Upper lobe of left lung (tissue), 6 donors: ENCODE measurements around the gene CFTR. TPM values are rescaled to one million over a fixed set of nuclear protein-coding genes. Genes with fewer than 3 reads are reported as not detected.
A peak's percentile ranks its signal among the peaks of the same experiment; 100 is the strongest.

Experiments used
- ATAC-seq, 2 donors: fragments of 200-7000 bp; cut with Tn5 transposase; one replicate each; pipeline ENCODE4 v1.9.1; 2022; ENCODE audit warnings: mild to moderate bottlenecking in 2 of 2, moderate library complexity in 2 of 2; ENCODE audit not compliant: low FRiP score in 2 of 2
- DNase-seq, 2 donors: peaks; one replicate each; pipeline ENCODE4 v3.0.0-alpha.2; 2019 to 2020
- H3K27ac ChIP-seq, 4 donors: fragments of 200-600 bp; sonication (generic); one replicate each; pipeline ENCODE4 v1.5.1; 2016 to 2019
- H3K27me3 ChIP-seq, 4 donors: fragments of 200-600 bp; sonication (generic); one replicate each; pipeline ENCODE4 v1.5.1; 2017 to 2019
- H3K36me3 ChIP-seq, 4 donors: fragments of 200-600 bp; sonication (generic); one replicate each; pipeline ENCODE4 v1.5.1; 2016 to 2019
- H3K4me1 ChIP-seq, 4 donors: fragments of 200-600 bp; sonication (generic); one replicate each; pipeline ENCODE4 v1.5.1; 2018 to 2019
- H3K4me3 ChIP-seq, 4 donors: fragments of 200-600 bp; sonication (generic); one replicate each; pipeline ENCODE4 v1.5.1; 2017 to 2019; ENCODE audit warnings: mild to moderate bottlenecking in 2 of 4, moderate library complexity in 1 of 4
- H3K9me3 ChIP-seq, 4 donors: fragments of 200-600 bp; sonication (generic); one replicate each; pipeline ENCODE4 v1.5.1; 2018 to 2019
- CTCF ChIP-seq, 6 experiments: fragments of 450-650 bp in 4 of 6; fragments of 200-600 bp in 2 of 6; sonication (generic) in 2 of 6; IDR thresholded peaks; one replicate each; pipeline ENCODE4 v1.5.1; 2016 to 2019; ENCODE audit warnings: antibody characterized with exemption in 6 of 6
- EP300 ChIP-seq, 4 donors: sonication (generic); formaldehyde crosslinking; IDR thresholded peaks; one replicate each; pipeline ENCODE4 v1.5.1; 2017; ENCODE audit warnings: antibody characterized with exemption in 4 of 4, control low read depth in 2 of 4
- POLR2A ChIP-seq, 4 donors: fragments of 450-650 bp; IDR thresholded peaks; one replicate each; pipeline ENCODE4 v1.5.1; 2016 to 2017; ENCODE audit warnings: antibody characterized with exemption in 4 of 4, mild to moderate bottlenecking in 2 of 4
- POLR2AphosphoS5 ChIP-seq, 2 donors: sonication (generic); formaldehyde crosslinking; IDR thresholded peaks; one replicate each; pipeline ENCODE4 v1.5.1; 2017; ENCODE audit warnings: antibody characterized with exemption in 2 of 2
- WGBS, 2 donors: methylation state at CpG; one replicate each; pipeline ENCODE4 v1.1.5; 2017 to 2018; 5-methylcytosine and 5-hydroxymethylcytosine counted together
- total RNA-seq, 6 donors: library from RNA; depleted of rRNA in 4 of 6; stranded (reverse); fragments of >200 nt in 4 of 6; gene quantifications; one replicate each; pipeline versions ENCODE4 v1.1.0 to v1.2.1, GENCODE V29; 2016 to 2021
- donor health status: DM: no; HTN: no; CAD: no; lungs with moderate emphysema.
- donor health status: DM: no; HTN: yes; CAD: no; lungs with severe emphysema.

The CFTR gene
- total RNA-seq, 6 donors from 2014 or later, result 4.2 to 36.7 (median 24.8) TPM

- ATAC-seq, result no peak
- Histone ChIP-seq H3K36me3 (no peaks in the 10 kb centered on the region), H3K27ac (no peak overlapping the region)
Observed at GRCh38 chr7:117564627-117565026, 84.8 kb downstream of the CFTR start.

GRCh38 chr7:117565226-117565625, 85.4 kb downstream of the CFTR start:
- DNase-seq, result peak in 1 of 2 donors; percentile 29
- ATAC-seq, result peak in 1 of 2 donors; percentile 84

More at GRCh38 chr7:117564627-117565026, 84.8 kb downstream of the CFTR start:
- Histone ChIP-seq H3K9me3 (no peaks in the 10 kb centered on the region), H3K4me1 (peaks cover 0 to 4% (median 0%) of the 10 kb centered on the region in 4 donors), H3K4me3 (no peak overlapping the region), H3K27me3 (no peaks in the 10 kb centered on the region)
- TF ChIP-seq CTCF (IDR thresholded peaks at IDR 0.05) (no peak), POLR2A (IDR thresholded peaks at IDR 0.05) (no peak), EP300 (IDR thresholded peaks at IDR 0.05) (no peak), POLR2AphosphoS5 (IDR thresholded peaks at IDR 0.05) (no peak)
- 62 to 75% methylated on average over 2 of the region's 2 CpGs for WGBS, 2 donors
- no peak for DNase-seq

GRCh38 chr7:117567781-117568180, 88.0 kb downstream of the CFTR start:
- Histone ChIP-seq H3K9me3 (no peaks in the 10 kb centered on the region), H3K4me1 (peaks cover 0 to 4% (median 0%) of the 10 kb centered on the region in 4 donors), H3K27me3 (no peaks in the 10 kb centered on the region), H3K36me3 (no peaks in the 10 kb centered on the region), H3K4me3 (no peak overlapping the region), H3K27ac (no peak overlapping the region)
- TF ChIP-seq POLR2A (IDR thresholded peaks at IDR 0.05) (no peak), POLR2AphosphoS5 (IDR thresholded peaks at IDR 0.05) (no peak), EP300 (IDR thresholded peaks at IDR 0.05) (no peak), CTCF (IDR thresholded peaks at IDR 0.05) (no peak)
- ATAC-seq, result no peak
- 59 to 64% methylated on average over 1 of the region's 1 CpG for WGBS, 2 donors
- DNase-seq, result no peak

More at GRCh38 chr7:117565226-117565625, 85.4 kb downstream of the CFTR start:
- Histone ChIP-seq H3K4me1 (peaks cover 0 to 4% (median 0%) of the 10 kb centered on the region in 4 donors), H3K9me3 (no peaks in the 10 kb centered on the region), H3K27ac (no peak overlapping the region), H3K4me3 (no peak overlapping the region), H3K36me3 (no peaks in the 10 kb centered on the region), H3K27me3 (no peaks in the 10 kb centered on the region)
- WGBS, 2 donors, result 62 to 82% methylated on average over 4 of the region's 4 CpGs
- no peak for TF ChIP-seq CTCF (IDR thresholded peaks at IDR 0.05)
- TF ChIP-seq POLR2A (IDR thresholded peaks at IDR 0.05), result no peak
- TF ChIP-seq EP300 (IDR thresholded peaks at IDR 0.05), result no peak
- TF ChIP-seq POLR2AphosphoS5 (IDR thresholded peaks at IDR 0.05), result no peak

GRCh38 chr7:117572856-117573620, 93.2 kb downstream of the CFTR start:
- TF ChIP-seq POLR2A (IDR thresholded peaks at IDR 0.05) (no peak), POLR2AphosphoS5 (IDR thresholded peaks at IDR 0.05) (no peak), CTCF (IDR thresholded peaks at IDR 0.05) (no peak), EP300 (IDR thresholded peaks at IDR 0.05) (no peak)

GRCh38 chr7:117581424-117581823, 101.6 kb downstream of the CFTR start:
- no peak overlapping the region for H3K4me3 ChIP-seq
- no peaks in the 10 kb centered on the region for H3K36me3 ChIP-seq
- TF ChIP-seq POLR2AphosphoS5 (IDR thresholded peaks at IDR 0.05) (no peak), EP300 (IDR thresholded peaks at IDR 0.05) (no peak), CTCF (IDR thresholded peaks at IDR 0.05) (no peak), POLR2A (IDR thresholded peaks at IDR 0.05) (no peak)
- H3K9me3 ChIP-seq, result no peaks in the 10 kb centered on the region
- DNase-seq (no peak), ATAC-seq (no peak)
- H3K4me1 ChIP-seq, result peaks cover 0 to 3% (median 0%) of the 10 kb centered on the region in 4 donors
- H3K27me3 ChIP-seq, result no peaks in the 10 kb centered on the region
- WGBS, 2 donors, result 80 to 100% methylated on average over 1 of the region's 1 CpG
- H3K27ac ChIP-seq, result no peak overlapping the region

More at GRCh38 chr7:117572856-117573620, 93.2 kb downstream of the CFTR start:
- Histone ChIP-seq H3K4me3 (no peak overlapping the region), H3K9me3 (no peaks in the 10 kb centered on the region), H3K36me3 (no peaks in the 10 kb centered on the region), H3K4me1 (no peaks in the 10 kb centered on the region), H3K27me3 (no peaks in the 10 kb centered on the region), H3K27ac (no peak overlapping the region)
- no peak for DNase-seq
- ATAC-seq, result no peak
